Upper lobe of left lung (tissue), 4 donors: ENCODE data around the gene ONECUT3.

Source experiments
- CTCF ChIP-seq, 6 experiments: fragments of 450-650 bp in 4 of 6; fragments of 200-600 bp in 2 of 6; sonication (generic) in 2 of 6; IDR thresholded peaks; one replicate each; pipeline ENCODE4 v1.5.1; 2016 to 2019; ENCODE audit warnings: antibody characterized with exemption in 6 of 6
- POLR2A ChIP-seq, 4 donors: fragments of 450-650 bp; IDR thresholded peaks; one replicate each; pipeline ENCODE4 v1.5.1; 2016 to 2017; ENCODE audit warnings: antibody characterized with exemption in 4 of 4, mild to moderate bottlenecking in 2 of 4
- POLR2AphosphoS5 ChIP-seq, 2 donors: sonication (generic); formaldehyde crosslinking; IDR thresholded peaks; one replicate each; pipeline ENCODE4 v1.5.1; 2017; ENCODE audit warnings: antibody characterized with exemption in 2 of 2

GRCh38 chr19:1782521-1782920, 29.2 kb downstream of the ONECUT3 start:
- TF ChIP-seq POLR2A (IDR thresholded peaks at IDR 0.05) (no peak), CTCF (IDR thresholded peaks at IDR 0.05) (no peak), POLR2AphosphoS5 (IDR thresholded peaks at IDR 0.05) (no peak)
